Measurements from ENCODE around the gene OR51G1.

Gene OR51G1

DNA sequence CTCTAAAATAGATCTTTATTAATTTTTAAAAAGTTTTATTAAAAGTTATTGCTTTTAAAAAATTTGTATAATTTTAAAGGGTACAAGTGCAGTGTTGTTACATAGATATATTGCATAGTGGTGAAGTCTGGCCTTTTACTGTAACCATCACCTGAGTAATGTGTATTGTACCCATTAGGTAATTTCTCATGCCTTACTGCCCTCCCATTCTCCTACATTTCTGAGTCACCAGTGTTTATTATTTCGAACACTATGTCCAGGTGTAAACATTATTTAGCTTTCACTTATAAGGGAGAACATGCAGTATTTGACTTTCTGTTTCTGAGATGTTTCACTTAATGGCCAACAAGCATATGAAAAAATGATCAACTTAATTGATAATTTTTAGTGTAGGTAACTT, 2.3 kb downstream of the OR51G1 start (continued):
- no peak for TF ChIP-seq PPARA (CRISPR knock-in tag; IDR thresholded peaks at IDR 0.05; ENCODE audit: borderline replicate concordance)

DNA sequence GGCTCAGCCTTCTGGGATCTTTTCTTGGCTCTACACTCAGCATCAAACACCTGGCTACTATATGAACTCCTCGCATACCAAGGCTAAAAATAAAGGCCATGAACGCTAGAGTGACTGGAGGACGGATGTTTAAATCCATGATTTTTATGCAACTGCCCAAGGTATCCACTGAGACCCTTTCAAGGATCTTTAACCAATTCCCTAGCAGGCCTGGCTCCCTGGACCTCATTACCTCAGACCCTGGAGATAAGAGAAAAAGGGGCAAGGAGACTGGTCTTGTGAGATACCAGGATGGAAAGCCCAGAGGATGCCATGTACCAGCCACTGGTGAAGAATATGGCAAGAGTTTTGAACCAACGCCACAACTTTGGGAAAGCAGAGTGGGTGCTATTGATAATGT, 4.9 kb downstream of the OR51G1 start, which contains the start of gene OR51G2:
TSS of gene OR51G2 (minus strand) at position 101 of the 400 bp plus-strand sequence. CDS start 3,687 bp downstream, outside the sequence.
- ATAC-seq: no peak
- TF ChIP-seq ZNF8 (CRISPR knock-in tag; IDR thresholded peaks at IDR 0.05) (no peak), ESRRG (CRISPR knock-in tag; IDR thresholded peaks at IDR 0.05) (no peak), TOX (CRISPR knock-in tag; IDR thresholded peaks at IDR 0.05; ENCODE audit: borderline replicate concordance) (no peak), ZFP30 (CRISPR knock-in tag; IDR thresholded peaks at IDR 0.05) (no peak), ISL1 (CRISPR knock-in tag; IDR thresholded peaks at IDR 0.05) (no peak), ZNF70 (CRISPR knock-in tag; IDR thresholded peaks at IDR 0.05) (no peak), BACH2 (CRISPR knock-in tag; IDR thresholded peaks at IDR 0.05; ENCODE audit: borderline replicate concordance) (no peak), ZFP3 (CRISPR knock-in tag; IDR thresholded peaks at IDR 0.05) (no peak), ZNF565 (CRISPR knock-in tag; conservative IDR thresholded peaks at IDR 0.05; ENCODE audit: low read depth) (no peak), TCF4 (CRISPR knock-in tag; IDR thresholded peaks at IDR 0.05; ENCODE audit: borderline replicate concordance) (no peak), GLIS3 (CRISPR knock-in tag; IDR thresholded peaks at IDR 0.05) (no peak), SNAI2 (CRISPR knock-in tag; IDR thresholded peaks at IDR 0.05) (no peak)
- TF ChIP-seq, protein P1, sequence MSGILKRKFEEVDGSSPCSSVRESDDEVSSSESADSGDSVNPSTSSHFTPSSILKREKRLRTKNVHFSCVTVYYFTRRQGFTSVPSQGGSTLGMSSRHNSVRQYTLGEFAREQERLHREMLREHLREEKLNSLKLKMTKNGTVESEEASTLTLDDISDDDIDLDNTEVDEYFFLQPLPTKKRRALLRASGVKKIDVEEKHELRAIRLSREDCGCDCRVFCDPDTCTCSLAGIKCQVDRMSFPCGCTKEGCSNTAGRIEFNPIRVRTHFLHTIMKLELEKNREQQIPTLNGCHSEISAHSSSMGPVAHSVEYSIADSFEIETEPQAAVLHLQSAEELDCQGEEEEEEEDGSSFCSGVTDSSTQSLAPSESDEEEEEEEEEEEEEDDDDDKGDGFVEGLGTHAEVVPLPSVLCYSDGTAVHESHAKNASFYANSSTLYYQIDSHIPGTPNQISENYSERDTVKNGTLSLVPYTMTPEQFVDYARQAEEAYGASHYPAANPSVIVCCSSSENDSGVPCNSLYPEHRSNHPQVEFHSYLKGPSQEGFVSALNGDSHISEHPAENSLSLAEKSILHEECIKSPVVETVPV (CRISPR knock-in tag; IDR thresholded peaks at IDR 0.05): no peak
- TF ChIP-seq, protein P2, sequence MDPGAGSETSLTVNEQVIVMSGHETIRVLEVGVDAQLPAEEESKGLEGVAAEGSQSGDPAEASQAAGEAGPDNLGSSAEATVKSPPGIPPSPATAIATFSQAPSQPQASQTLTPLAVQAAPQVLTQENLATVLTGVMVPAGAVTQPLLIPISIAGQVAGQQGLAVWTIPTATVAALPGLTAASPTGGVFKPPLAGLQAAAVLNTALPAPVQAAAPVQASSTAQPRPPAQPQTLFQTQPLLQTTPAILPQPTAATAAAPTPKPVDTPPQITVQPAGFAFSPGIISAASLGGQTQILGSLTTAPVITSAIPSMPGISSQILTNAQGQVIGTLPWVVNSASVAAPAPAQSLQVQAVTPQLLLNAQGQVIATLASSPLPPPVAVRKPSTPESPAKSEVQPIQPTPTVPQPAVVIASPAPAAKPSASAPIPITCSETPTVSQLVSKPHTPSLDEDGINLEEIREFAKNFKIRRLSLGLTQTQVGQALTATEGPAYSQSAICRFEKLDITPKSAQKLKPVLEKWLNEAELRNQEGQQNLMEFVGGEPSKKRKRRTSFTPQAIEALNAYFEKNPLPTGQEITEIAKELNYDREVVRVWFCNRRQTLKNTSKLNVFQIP (CRISPR knock-in tag; IDR thresholded peaks at IDR 0.05; ENCODE audit: borderline replicate concordance, low read depth): no peak
- TF ChIP-seq, protein P3, sequence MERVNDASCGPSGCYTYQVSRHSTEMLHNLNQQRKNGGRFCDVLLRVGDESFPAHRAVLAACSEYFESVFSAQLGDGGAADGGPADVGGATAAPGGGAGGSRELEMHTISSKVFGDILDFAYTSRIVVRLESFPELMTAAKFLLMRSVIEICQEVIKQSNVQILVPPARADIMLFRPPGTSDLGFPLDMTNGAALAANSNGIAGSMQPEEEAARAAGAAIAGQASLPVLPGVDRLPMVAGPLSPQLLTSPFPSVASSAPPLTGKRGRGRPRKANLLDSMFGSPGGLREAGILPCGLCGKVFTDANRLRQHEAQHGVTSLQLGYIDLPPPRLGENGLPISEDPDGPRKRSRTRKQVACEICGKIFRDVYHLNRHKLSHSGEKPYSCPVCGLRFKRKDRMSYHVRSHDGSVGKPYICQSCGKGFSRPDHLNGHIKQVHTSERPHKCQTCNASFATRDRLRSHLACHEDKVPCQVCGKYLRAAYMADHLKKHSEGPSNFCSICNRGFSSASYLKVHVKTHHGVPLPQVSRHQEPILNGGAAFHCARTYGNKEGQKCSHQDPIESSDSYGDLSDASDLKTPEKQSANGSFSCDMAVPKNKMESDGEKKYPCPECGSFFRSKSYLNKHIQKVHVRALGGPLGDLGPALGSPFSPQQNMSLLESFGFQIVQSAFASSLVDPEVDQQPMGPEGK (CRISPR knock-in tag; IDR thresholded peaks at IDR 0.05; ENCODE audit: borderline replicate concordance): no peak

DNA sequence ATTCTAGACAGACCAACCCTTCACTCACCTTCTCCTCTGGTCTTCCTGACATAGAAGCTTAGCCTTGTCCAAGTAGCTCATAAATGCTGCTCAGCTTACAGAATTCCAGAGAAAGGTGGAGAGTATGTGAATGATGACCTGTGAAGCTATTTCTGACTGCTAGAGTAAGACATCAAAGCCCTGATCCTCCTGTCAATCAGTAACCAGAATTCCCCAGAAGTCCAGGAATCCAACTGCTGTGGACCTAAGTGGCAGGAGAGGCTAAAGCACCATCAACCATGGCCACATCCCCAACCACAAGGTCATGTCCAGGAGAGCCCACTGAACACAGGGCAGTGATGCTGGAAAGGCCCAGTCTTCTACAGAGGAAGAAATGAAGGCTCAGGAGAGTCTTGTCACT, 7.6 kb downstream of the OR51G1 start:
- ATAC-seq: no peak
- no peak for TF ChIP-seq PPARA (CRISPR knock-in tag; IDR thresholded peaks at IDR 0.05; ENCODE audit: borderline replicate concordance)
- no peak for TF ChIP-seq ISL1 (CRISPR knock-in tag; IDR thresholded peaks at IDR 0.05)
- TF ChIP-seq, protein P4, sequence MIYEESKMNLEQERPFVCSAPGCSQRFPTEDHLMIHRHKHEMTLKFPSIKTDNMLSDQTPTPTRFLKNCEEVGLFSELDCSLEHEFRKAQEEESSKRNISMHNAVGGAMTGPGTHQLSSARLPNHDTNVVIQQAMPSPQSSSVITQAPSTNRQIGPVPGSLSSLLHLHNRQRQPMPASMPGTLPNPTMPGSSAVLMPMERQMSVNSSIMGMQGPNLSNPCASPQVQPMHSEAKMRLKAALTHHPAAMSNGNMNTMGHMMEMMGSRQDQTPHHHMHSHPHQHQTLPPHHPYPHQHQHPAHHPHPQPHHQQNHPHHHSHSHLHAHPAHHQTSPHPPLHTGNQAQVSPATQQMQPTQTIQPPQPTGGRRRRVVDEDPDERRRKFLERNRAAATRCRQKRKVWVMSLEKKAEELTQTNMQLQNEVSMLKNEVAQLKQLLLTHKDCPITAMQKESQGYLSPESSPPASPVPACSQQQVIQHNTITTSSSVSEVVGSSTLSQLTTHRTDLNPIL (CRISPR knock-in tag; IDR thresholded peaks at IDR 0.05; ENCODE audit: low read depth): no peak
- TF ChIP-seq ESRRG (CRISPR knock-in tag; IDR thresholded peaks at IDR 0.05): no peak
- TF ChIP-seq, protein P2 (CRISPR knock-in tag; IDR thresholded peaks at IDR 0.05; ENCODE audit: borderline replicate concordance, low read depth): no peak
- TF ChIP-seq ZNF565 (CRISPR knock-in tag; conservative IDR thresholded peaks at IDR 0.05; ENCODE audit: low read depth): no peak
- TF ChIP-seq ARNTL (CRISPR knock-in tag; IDR thresholded peaks at IDR 0.05; ENCODE audit: borderline replicate concordance, low read depth): no peak
- TF ChIP-seq GLIS3 (CRISPR knock-in tag; IDR thresholded peaks at IDR 0.05): no peak
- TF ChIP-seq SNAI2 (CRISPR knock-in tag; IDR thresholded peaks at IDR 0.05): no peak
- no peak for TF ChIP-seq ZNF8 (CRISPR knock-in tag; IDR thresholded peaks at IDR 0.05)
- no peak for TF ChIP-seq ZNF70 (CRISPR knock-in tag; IDR thresholded peaks at IDR 0.05)
- TF ChIP-seq, protein P1 (CRISPR knock-in tag; IDR thresholded peaks at IDR 0.05): no peak
- TF ChIP-seq, protein P5, sequence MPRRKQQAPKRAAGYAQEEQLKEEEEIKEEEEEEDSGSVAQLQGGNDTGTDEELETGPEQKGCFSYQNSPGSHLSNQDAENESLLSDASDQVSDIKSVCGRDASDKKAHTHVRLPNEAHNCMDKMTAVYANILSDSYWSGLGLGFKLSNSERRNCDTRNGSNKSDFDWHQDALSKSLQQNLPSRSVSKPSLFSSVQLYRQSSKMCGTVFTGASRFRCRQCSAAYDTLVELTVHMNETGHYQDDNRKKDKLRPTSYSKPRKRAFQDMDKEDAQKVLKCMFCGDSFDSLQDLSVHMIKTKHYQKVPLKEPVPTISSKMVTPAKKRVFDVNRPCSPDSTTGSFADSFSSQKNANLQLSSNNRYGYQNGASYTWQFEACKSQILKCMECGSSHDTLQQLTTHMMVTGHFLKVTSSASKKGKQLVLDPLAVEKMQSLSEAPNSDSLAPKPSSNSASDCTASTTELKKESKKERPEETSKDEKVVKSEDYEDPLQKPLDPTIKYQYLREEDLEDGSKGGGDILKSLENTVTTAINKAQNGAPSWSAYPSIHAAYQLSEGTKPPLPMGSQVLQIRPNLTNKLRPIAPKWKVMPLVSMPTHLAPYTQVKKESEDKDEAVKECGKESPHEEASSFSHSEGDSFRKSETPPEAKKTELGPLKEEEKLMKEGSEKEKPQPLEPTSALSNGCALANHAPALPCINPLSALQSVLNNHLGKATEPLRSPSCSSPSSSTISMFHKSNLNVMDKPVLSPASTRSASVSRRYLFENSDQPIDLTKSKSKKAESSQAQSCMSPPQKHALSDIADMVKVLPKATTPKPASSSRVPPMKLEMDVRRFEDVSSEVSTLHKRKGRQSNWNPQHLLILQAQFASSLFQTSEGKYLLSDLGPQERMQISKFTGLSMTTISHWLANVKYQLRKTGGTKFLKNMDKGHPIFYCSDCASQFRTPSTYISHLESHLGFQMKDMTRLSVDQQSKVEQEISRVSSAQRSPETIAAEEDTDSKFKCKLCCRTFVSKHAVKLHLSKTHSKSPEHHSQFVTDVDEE (CRISPR knock-in tag; IDR thresholded peaks at IDR 0.05): no peak
- no peak for TF ChIP-seq TOX (CRISPR knock-in tag; IDR thresholded peaks at IDR 0.05; ENCODE audit: borderline replicate concordance)
- TF ChIP-seq TCF4 (CRISPR knock-in tag; IDR thresholded peaks at IDR 0.05; ENCODE audit: borderline replicate concordance): no peak
- no peak for TF ChIP-seq RARB (CRISPR knock-in tag; IDR thresholded peaks at IDR 0.05)
- TF ChIP-seq BACH2 (CRISPR knock-in tag; IDR thresholded peaks at IDR 0.05; ENCODE audit: borderline replicate concordance): no peak
- no peak for TF ChIP-seq ZFP30 (CRISPR knock-in tag; IDR thresholded peaks at IDR 0.05)
